RWPE2 (cell line): ENCODE results near the gene BTBD17.

ENCODE experiments used
- ATAC-seq: fragments of 200-7000 bp; cut with Tn5 transposase; 3 replicates; pipeline ENCODE4 v1.9.1; 2021; ENCODE audit warnings: low read depth
- DNase-seq: peaks from one replicate; pipeline ENCODE4 v3.0.0-alpha.2; 2020; ENCODE audit warnings: low spot score
- H3K27ac ChIP-seq: fragments of 450-650 bp; 2 replicates; pipeline ENCODE4 v1.5.1; 2017; ENCODE audit warnings: mild to moderate bottlenecking; ENCODE audit not compliant: poor library complexity, severe bottlenecking
- H3K27me3 ChIP-seq: fragments of 250-450 bp; sonication (Bioruptor Pico); 2 replicates; pipeline ENCODE4 v1.5.1; 2021; ENCODE audit warnings: mild to moderate bottlenecking, moderate library complexity; ENCODE audit not compliant: insufficient read depth, poor library complexity, severe bottlenecking
- H3K36me3 ChIP-seq: fragments of 250-450 bp; sonication (Bioruptor Pico); 2 replicates; pipeline ENCODE4 v1.5.1; 2020; ENCODE audit warnings: low read depth, mild to moderate bottlenecking, moderate library complexity
- H3K4me1 ChIP-seq: fragments of 250-450 bp; sonication (Bioruptor Pico); 2 replicates; pipeline ENCODE4 v1.5.1; 2021; ENCODE audit warnings: mild to moderate bottlenecking, moderate library complexity; ENCODE audit not compliant: insufficient read depth, poor library complexity, severe bottlenecking
- H3K4me3 ChIP-seq: fragments of 250-450 bp; sonication (Bioruptor Pico); 2 replicates; pipeline ENCODE4 v1.5.1; 2021; ENCODE audit warnings: mild to moderate bottlenecking, moderate library complexity; ENCODE audit not compliant: severe bottlenecking
- H3K9me3 ChIP-seq: fragments of 250-450 bp; sonication (Bioruptor Pico); 2 replicates; pipeline ENCODE4 v1.5.1; 2021; ENCODE audit warnings: mild to moderate bottlenecking, moderate library complexity; ENCODE audit not compliant: severe bottlenecking
- CTCF ChIP-seq: fragments of 450-650 bp; IDR thresholded peaks from one replicate; pipeline ENCODE4 v1.5.1; 2017; ENCODE audit warnings: mild to moderate bottlenecking, moderate library complexity; ENCODE audit not compliant: poor library complexity, severe bottlenecking

The BTBD17 gene

GRCh38 chr17:74402048-74402447, 40.4 kb upstream of the BTBD17 start:
- DNase-seq, result no peak
- Histone ChIP-seq H3K4me3 (no peak overlapping the region), H3K27me3 (no peaks in the 10 kb centered on the region), H3K36me3 (no peaks in the 10 kb centered on the region), H3K4me1 (no peaks in the 10 kb centered on the region), H3K27ac (no peak overlapping the region), H3K9me3 (no peaks in the 10 kb centered on the region)
- ATAC-seq, result no peak
- no peak for TF ChIP-seq CTCF

GRCh38 chr17:74396567-74396966, 34.9 kb upstream of the BTBD17 start:
- H3K27me3 ChIP-seq, result no peaks in the 10 kb centered on the region
- ATAC-seq (no peak), DNase-seq (no peak)
- no peaks in the 10 kb centered on the region for H3K9me3 ChIP-seq
- H3K27ac ChIP-seq, result no peak overlapping the region
- no peak for TF ChIP-seq CTCF
- H3K4me1 ChIP-seq, result no peaks in the 10 kb centered on the region
- H3K36me3 ChIP-seq, result no peaks in the 10 kb centered on the region
- H3K4me3 ChIP-seq, result no peak overlapping the region

GRCh38 chr17:74394977-74395376, 33.3 kb upstream of the BTBD17 start:
- Histone ChIP-seq H3K36me3 (no peaks in the 10 kb centered on the region), H3K27me3 (no peaks in the 10 kb centered on the region), H3K27ac (no peak overlapping the region), H3K4me3 (no peak overlapping the region), H3K9me3 (no peaks in the 10 kb centered on the region), H3K4me1 (no peaks in the 10 kb centered on the region)
- no peak for TF ChIP-seq CTCF
- ATAC-seq (peak; percentile 53; the same call in 2 of the 3 replicates), DNase-seq (no peak)

- TF ChIP-seq CTCF, result no peak
- no peaks in the 10 kb centered on the region for H3K27me3 ChIP-seq
- ATAC-seq, result no peak
- no peak overlapping the region for H3K27ac ChIP-seq
- DNase-seq, result no peak
- H3K9me3 ChIP-seq, result no peaks in the 10 kb centered on the region
- H3K4me3 ChIP-seq, result no peak overlapping the region
- no peaks in the 10 kb centered on the region for H3K4me1 ChIP-seq
- H3K36me3 ChIP-seq, result no peaks in the 10 kb centered on the region
These were observed 32.7 kb upstream of the BTBD17 start for GRCh38 chr17:74394275-74394950.

- no peak for DNase-seq
- no peaks in the 10 kb centered on the region for H3K4me1 ChIP-seq
- no peaks in the 10 kb centered on the region for H3K36me3 ChIP-seq
- no peak overlapping the region for H3K27ac ChIP-seq
- ATAC-seq, result no peak; the same call in 2 of the 3 replicates
- no peak overlapping the region for H3K4me3 ChIP-seq
- no peak for TF ChIP-seq CTCF
- no peaks in the 10 kb centered on the region for H3K27me3 ChIP-seq
- no peaks in the 10 kb centered on the region for H3K9me3 ChIP-seq
These were observed 31.8 kb upstream of the BTBD17 start for GRCh38 chr17:74393346-74393942.
